Activated CD4-positive, alpha-beta T cell treated with anti-CD3 and anti-CD28 coated beads for 24 hours (primary cell): Measurements from ENCODE around the gene DLGAP5.

ENCODE experiments used
- DNase-seq, 2 donors: peaks; one replicate each; pipeline ENCODE4 v3.0.0-alpha.2; 2020; ENCODE audit warnings: low read depth in 2 of 2

The DLGAP5 gene

DNA sequence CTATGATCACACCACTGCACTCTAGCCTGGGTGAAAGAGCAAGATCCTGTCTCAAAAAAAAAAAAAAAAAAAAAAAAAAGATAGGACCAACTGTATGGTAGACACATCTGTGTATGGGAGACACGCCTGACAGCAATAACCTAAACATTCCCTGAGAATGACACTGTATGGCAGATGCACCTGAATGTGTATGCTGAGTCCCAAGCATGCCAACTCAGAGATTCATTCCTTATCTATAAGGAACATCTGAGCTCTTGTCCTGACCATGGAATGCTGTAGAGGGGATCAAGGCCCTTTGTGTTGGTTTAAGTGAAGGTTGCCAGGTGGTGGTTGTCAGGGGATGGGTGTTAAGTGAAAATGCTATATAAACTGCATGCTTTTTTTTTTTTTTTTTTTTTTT lies 81.5 kb downstream of the DLGAP5 start:
- DNase-seq: no peak

DNA sequence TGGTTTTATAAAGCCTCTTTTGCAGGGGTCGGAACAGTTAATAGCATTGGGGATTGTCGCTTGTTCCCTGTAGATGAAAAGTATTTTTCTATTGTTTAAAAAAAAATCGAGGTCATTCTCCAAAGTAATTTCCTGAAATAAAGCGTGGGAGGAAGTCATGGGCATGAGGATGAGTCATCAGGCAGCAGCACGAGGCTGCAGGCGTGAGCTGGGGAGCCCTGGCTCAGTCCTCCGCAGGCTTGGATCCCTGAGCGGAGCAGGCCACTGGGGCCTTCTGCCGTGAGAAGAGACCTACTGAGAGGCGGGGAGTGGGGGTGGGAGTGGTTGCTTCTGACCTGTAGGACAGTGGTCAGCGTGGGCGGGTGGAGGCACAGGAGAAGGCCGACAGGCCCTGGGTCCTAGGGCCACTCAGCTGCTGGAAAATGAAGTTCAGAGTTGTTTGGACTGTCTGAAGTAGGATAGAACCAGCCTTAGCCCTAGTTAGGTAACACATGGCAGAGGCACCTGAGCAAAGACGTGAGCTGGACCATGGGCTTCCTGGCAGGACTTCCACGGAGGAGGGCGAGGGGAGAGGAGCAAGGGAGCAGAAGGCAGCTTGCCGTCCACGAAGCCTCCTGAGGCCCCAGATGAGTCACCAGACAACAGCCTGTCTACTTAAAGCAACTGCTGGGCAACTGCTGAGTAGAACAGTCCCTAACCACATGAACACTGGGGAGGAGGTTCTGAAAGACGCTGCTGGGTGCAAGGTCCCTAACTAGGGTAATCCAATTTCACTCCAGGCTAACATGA lies 83.4 kb downstream of the DLGAP5 start:
- DNase-seq: no peak

DNA sequence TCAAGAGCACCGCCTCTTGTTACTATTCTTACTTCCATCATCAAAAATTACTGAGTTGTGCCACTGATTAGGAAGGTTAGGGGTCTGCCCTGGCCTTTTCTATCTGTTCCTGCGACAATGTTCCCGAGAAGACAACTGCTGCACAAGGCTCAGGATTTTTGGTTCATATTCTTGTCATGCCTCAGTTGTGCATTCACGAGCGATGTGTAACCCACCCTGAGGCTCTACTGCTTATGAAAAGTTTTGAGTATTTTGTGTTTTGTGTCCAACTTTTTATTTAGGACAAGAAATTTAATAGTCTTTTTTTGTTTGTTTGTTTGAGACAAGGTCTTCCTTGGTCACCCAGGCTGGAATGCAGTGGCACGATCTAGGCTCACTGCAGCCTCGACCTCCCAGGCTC lies 85.4 kb downstream of the DLGAP5 start:
- no peak for DNase-seq

DNA sequence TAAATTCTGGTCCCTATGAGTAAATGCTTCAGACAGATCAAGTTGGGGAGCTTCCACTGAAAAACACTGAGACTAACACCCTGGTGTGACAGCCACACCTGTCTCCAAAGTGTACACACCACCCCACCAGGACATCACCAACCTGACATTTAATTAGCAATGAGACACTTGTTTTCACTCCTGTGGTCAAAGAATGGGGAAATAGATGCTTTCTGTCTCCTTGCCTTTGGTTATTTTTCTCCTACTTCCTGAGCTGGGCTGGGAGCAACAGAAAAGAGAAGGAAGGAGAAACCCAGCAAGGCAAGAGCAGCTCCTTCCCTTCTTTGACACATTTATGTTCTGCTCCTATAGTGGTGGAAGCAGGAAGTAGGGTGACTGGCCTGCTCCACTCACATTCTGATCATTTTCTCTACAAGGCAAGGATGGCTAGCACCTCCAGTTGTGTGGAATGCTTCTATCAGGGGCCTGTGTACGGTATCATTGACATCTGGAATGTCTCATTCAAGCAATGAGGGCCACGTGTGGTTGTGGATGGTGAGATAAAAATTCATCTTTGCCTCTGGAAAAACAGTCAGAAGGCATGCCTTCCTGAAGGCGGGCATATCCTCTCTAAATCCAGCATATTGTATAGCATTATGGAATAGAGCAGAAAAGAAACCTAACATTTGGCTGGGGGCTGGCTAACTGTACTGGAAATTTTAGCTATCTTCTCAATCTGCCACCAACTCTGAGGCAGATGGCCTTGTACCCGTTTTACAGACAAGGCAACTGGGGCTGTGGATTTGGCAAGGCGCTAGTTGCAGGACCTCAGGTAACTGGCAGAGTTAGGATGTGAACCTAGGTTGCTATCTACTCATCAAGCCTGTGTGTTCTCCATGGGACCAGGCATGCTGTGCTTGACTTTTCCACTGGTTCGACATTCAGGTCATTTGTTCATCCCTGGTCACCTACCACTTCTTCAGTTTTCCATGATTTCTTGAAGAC lies 87.1 kb downstream of the DLGAP5 start:
- DNase-seq: no peak

DNA sequence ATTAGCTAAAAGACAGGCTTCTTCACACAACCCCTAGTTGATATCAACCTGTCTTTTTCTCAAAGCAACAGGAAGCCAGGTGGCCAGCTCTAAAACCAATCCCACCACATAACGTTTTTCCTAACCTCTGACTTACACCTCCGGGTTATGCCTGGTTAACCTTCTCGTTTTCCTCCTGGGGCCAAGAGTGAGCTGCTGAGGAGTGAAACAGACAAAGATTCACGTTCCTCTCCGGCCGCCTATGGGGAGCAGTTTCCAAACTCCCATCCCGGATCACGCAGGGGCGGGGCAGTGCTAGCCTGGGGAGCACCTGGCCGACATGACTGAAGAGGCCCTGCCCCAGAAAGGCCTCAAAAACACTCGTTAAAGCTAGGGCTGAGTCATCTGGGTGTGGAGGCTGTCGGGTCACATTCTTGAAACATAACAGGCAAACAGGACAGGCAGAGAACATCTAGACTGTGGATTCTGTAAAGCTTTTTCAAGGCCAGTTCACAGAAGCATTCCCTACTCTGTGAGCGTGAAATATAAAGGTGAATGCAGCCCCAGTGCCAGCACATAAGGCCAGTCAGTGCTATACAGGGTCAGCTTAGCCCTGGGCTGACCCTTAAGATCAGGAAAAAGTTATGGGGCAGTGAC lies 88.3 kb downstream of the DLGAP5 start:
- no peak for DNase-seq

DNA sequence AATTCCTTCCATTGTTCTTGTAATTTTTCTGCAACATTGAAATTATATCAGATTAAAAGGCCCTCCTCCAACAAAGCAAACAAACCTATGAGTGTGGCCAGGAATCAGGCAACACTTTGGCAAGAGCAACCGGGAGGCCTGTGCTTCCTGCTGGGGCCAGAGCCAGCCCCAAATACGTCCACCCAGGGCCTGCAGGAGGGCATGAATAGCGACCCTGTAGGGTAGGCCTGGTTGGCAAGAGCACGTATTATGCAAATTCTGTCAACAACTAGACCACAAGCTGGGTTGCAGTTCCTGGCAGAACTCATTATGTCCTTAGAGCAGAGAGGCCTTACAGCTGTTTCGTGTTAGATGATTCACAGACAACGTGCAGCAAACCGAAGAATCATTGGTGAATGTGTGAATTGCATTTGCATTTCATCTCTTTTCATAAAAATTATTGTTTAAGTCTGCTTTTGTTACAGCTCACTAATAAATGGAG lies 89.2 kb downstream of the DLGAP5 start:
- peak in 1 of 2 donors; percentile 25 for DNase-seq

DNA sequence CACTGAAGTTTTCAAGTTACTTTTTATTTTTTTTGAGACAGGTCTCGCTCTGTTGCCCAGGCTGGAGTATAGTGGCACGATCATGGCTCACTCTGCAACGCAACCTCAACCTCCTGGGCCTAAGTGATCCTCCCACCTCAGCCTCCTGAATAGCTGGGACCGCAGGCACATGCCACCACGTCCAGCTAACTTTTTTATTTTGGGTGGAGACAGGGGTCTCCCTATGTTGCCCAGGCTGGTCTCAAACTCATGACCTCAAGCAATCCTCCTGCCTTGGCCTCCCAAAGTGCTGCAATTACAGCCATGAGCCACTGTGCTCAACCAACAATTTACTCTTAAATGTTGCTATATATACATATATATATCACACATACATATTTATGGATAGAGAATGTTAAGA lies 89.7 kb downstream of the DLGAP5 start:
- no peak for DNase-seq

DNA sequence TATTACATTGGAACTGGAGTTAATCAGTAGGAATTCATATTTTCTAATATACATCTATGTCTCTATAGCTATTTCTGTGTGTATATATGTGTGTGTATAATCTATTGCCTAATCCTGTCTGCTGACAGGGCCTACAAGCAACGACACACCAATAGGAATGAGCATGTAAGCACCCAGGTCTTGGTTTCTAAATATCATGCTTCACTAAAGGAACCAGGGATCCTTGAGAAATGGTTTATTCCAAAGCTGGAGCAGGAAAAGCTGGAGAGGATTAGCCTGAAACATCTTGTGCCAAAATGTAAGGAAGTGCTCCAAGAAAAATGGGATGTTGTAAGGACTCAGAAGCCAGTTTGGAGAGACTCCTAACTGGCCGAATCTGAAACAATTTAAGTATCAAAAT lies 91.6 kb downstream of the DLGAP5 start:
- no peak for DNase-seq

DNA sequence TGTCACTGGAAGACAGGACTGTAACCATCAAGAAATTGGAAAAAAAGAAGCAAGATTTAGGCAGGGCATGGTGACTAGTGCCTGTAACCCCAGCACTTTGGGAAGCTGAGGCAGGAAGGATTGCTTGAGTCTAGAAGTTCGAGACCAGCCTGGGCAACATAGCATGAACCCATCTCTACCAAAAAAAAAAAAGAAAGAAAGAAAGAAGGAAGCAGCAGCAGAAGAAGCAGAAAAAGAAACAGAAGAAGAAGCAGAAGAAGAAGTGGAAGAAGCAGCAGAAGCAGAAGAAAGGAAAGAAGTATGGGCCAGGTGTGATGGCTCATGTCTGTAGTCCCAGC lies 92.9 kb downstream of the DLGAP5 start:
- DNase-seq: no peak
